Glutamatergic neuron (in vitro differentiated cells): ENCODE data around the gene DNAJA2. TPM values are rescaled to one million over a fixed set of nuclear protein-coding genes. Genes with fewer than 3 reads are reported as not detected.
A peak's percentile ranks its signal among the peaks of the same experiment; 100 is the strongest.

ENCODE experiments used
- DNase-seq: peaks from one replicate; pipeline ENCODE4 v3.0.0; 2022
- H3K27ac Mint-ChIP-seq: one replicate; pipeline ENCODE4 v1.8.0; 2020; ENCODE audit warnings: mild to moderate bottlenecking, mixed read lengths, inconsistent platforms; ENCODE audit not compliant: unreplicated experiment
- H3K27me3 Mint-ChIP-seq: one replicate; pipeline ENCODE4 v1.8.0; 2020; ENCODE audit warnings: mild to moderate bottlenecking, moderate library complexity, mixed read lengths, inconsistent platforms; ENCODE audit not compliant: unreplicated experiment
- H3K36me3 Mint-ChIP-seq: one replicate; pipeline ENCODE4 v1.8.0; 2020; ENCODE audit warnings: mild to moderate bottlenecking, mixed read lengths, inconsistent platforms; ENCODE audit not compliant: unreplicated experiment
- H3K4me1 Mint-ChIP-seq: one replicate; pipeline ENCODE4 v1.8.0; 2020; ENCODE audit warnings: mild to moderate bottlenecking, low read depth, mixed read lengths, inconsistent platforms; ENCODE audit not compliant: unreplicated experiment
- H3K4me3 Mint-ChIP-seq: one replicate; pipeline ENCODE4 v1.8.0; 2020; ENCODE audit warnings: mild to moderate bottlenecking, mixed read lengths, inconsistent platforms; ENCODE audit not compliant: unreplicated experiment
- H3K9me3 Mint-ChIP-seq: one replicate; pipeline ENCODE4 v1.8.0; 2020; ENCODE audit warnings: mild to moderate bottlenecking, moderate library complexity, mixed read lengths, inconsistent platforms; ENCODE audit not compliant: unreplicated experiment
- CTCF ChIP-seq: fragments of 200-600 bp; sonication (generic); IDR thresholded peaks from one replicate; pipeline ENCODE4 v1.5.0; 2021; ENCODE audit not compliant: partially characterized antibody, unreplicated experiment
- total RNA-seq: library from RNA; stranded (reverse); fragmentation: NEBNext Ultra II Directional; extraction: Animal tissue kit (Norgen Biotek cat#: 25700); gene quantifications from one replicate; pipeline ENCODE4 v1.2.1, GENCODE V29; 2021; ENCODE audit not compliant: unreplicated experiment

DNAJA2 gene
- total RNA-seq, 1 donor from 2014 or later: 95.8 TPM

GRCh38 chr16:46930861-46931260 lies 42.6 kb downstream of the DNAJA2 start:
- no peak overlapping the region for H3K27ac Mint-ChIP-seq
- H3K27me3 Mint-ChIP-seq: peaks cover 6% of the 10 kb centered on the region
- peaks cover 11% of the 10 kb centered on the region for H3K36me3 Mint-ChIP-seq
- no peak for DNase-seq
- peaks cover 9% of the 10 kb centered on the region for H3K9me3 Mint-ChIP-seq
- peaks cover 4% of the 10 kb centered on the region for H3K4me1 Mint-ChIP-seq
- no peak for TF ChIP-seq CTCF
- H3K4me3 Mint-ChIP-seq: no peak overlapping the region

GRCh38 chr16:46929378-46930332 lies 43.8 kb downstream of the DNAJA2 start:
- Mint-ChIP-seq H3K4me3 (no peak overlapping the region), H3K4me1 (peaks cover 4% of the 10 kb centered on the region), H3K9me3 (peaks cover 8% of the 10 kb centered on the region), H3K36me3 (peaks cover 11% of the 10 kb centered on the region), H3K27me3 (peaks cover 6% of the 10 kb centered on the region), H3K27ac (peak overlapping the region; percentile 71)
- TF ChIP-seq CTCF: peak; percentile 98
- DNase-seq: peak; percentile 84

- no peak overlapping the region for H3K4me3 Mint-ChIP-seq
- peaks cover 8% of the 10 kb centered on the region for H3K9me3 Mint-ChIP-seq
- H3K27me3 Mint-ChIP-seq: peaks cover 6% of the 10 kb centered on the region
- H3K27ac Mint-ChIP-seq: peak overlapping the region; percentile 71
- DNase-seq: no peak
- peaks cover 11% of the 10 kb centered on the region for H3K36me3 Mint-ChIP-seq
- H3K4me1 Mint-ChIP-seq: peaks cover 7% of the 10 kb centered on the region
- TF ChIP-seq CTCF: no peak
These were observed 44.7 kb downstream of the DNAJA2 start for GRCh38 chr16:46928811-46929210.

- no peak for DNase-seq
- no peak for TF ChIP-seq CTCF
- Mint-ChIP-seq H3K4me3 (no peak overlapping the region), H3K27me3 (peaks cover 4% of the 10 kb centered on the region), H3K36me3 (peaks cover 13% of the 10 kb centered on the region), H3K4me1 (peaks cover 7% of the 10 kb centered on the region), H3K9me3 (peaks cover 5% of the 10 kb centered on the region), H3K27ac (no peak overlapping the region)
These were observed 46.2 kb downstream of the DNAJA2 start for GRCh38 chr16:46927273-46927672.
